K562 (cell line): ENCODE measurements around the gene CXCR5. TPM values are rescaled to one million over a fixed set of nuclear protein-coding genes. Genes with fewer than 3 reads are reported as not detected.

Experiments
- CHD4 ChIP-seq: fragments of 200-600 bp; sonication (generic); IDR thresholded peaks from 3 replicates; pipeline ENCODE4 v1.6.1; 2012; ENCODE audit warnings: low read depth, mild to moderate bottlenecking, mixed read lengths, low read length, inconsistent platforms; ENCODE audit not compliant: insufficient read depth, insufficient replicate concordance, poor library complexity, severe bottlenecking
- E2F1 ChIP-seq: sonication (generic); formaldehyde crosslinking; IDR thresholded peaks from 2 replicates; pipeline ENCODE4 v1.8.1; 2023; ENCODE audit warnings: mild to moderate bottlenecking, missing genetic modification reagents, moderate library complexity
- KLF10 ChIP-seq: fragments of 250-450 bp; sonication (Bioruptor Pico); IDR thresholded peaks from 2 replicates; pipeline ENCODE4 v1.6.1; 2021; ENCODE audit warnings: matching md5 sums
- MAFF ChIP-seq: IDR thresholded peaks from 2 replicates; pipeline ENCODE4 v1.6.1; 2012; ENCODE audit warnings: low read length, improper control_type of control experiment
- MXD1 ChIP-seq: fragments of 250-450 bp; sonication (Bioruptor Pico); IDR thresholded peaks from 2 replicates; pipeline ENCODE4 v1.8.0; 2021; ENCODE audit warnings: borderline replicate concordance, mild to moderate bottlenecking, moderate library complexity; ENCODE audit not compliant: poor library complexity, severe bottlenecking
- NCOR1 ChIP-seq: fragments of 450-650 bp; IDR thresholded peaks from 2 replicates; pipeline ENCODE4 v1.6.1; 2016; ENCODE audit warnings: mild to moderate bottlenecking, moderate library complexity
- NR1H2 ChIP-seq: sonication (generic); formaldehyde crosslinking; IDR thresholded peaks from 2 replicates; pipeline ENCODE4 v1.4.0; 2020; ENCODE audit warnings: mild to moderate bottlenecking, missing genetic modification reagents
- PURB ChIP-seq: sonication (generic); formaldehyde crosslinking; IDR thresholded peaks from 2 replicates; pipeline ENCODE4 v1.9.0; 2021; ENCODE audit warnings: low read depth, mild to moderate bottlenecking, missing genetic modification reagents
- SIX5 ChIP-seq, 2 experiments: IDR thresholded peaks; 2 replicates each; pipeline ENCODE4 v1.6.1; 2011; ENCODE audit warnings: low read length in 2 of 2, borderline replicate concordance in 1 of 2, low read depth in 1 of 2, mild to moderate bottlenecking in 1 of 2, moderate library complexity in 1 of 2; ENCODE audit not compliant: insufficient read depth in 1 of 2
- SOX6 ChIP-seq: fragments of 450-650 bp; IDR thresholded peaks from 2 replicates; pipeline ENCODE4 v1.6.1; 2014; ENCODE audit warnings: mild to moderate bottlenecking
- TCF3 ChIP-seq: sonication (generic); formaldehyde crosslinking; IDR thresholded peaks from 2 replicates; pipeline ENCODE4 v1.4.0; 2020; ENCODE audit warnings: mild to moderate bottlenecking, missing genetic modification reagents
- THRB ChIP-seq: fragments of 450-650 bp; formaldehyde crosslinking; conservative IDR thresholded peaks from 2 replicates; pipeline ENCODE4 v1.4.0; 2022; ENCODE audit warnings: mild to moderate bottlenecking, missing genetic modification characterization
- ZBTB1 ChIP-seq: sonication (generic); formaldehyde crosslinking; IDR thresholded peaks from 2 replicates; pipeline ENCODE4 v1.8.1; 2023; ENCODE audit warnings: missing genetic modification reagents, low read depth, mild to moderate bottlenecking, borderline replicate concordance
- ZFX ChIP-seq: sonication (generic); formaldehyde crosslinking; IDR thresholded peaks from 2 replicates; pipeline ENCODE4 v1.8.0; 2022; ENCODE audit warnings: mild to moderate bottlenecking, missing genetic modification reagents, moderate library complexity
- ZNF347 ChIP-seq: fragments of 450-650 bp; formaldehyde crosslinking; IDR thresholded peaks from 2 replicates; pipeline ENCODE4 v1.4.0; 2020; ENCODE audit warnings: low read depth, mild to moderate bottlenecking, moderate library complexity
- ZNF551 ChIP-seq: fragments of 250-450 bp; sonication (Bioruptor Pico); IDR thresholded peaks from 2 replicates; pipeline ENCODE4 v1.5.0; 2021; ENCODE audit warnings: mild to moderate bottlenecking, moderate library complexity
- ZNF780A ChIP-seq: fragments of 250-450 bp; sonication (Bioruptor Pico); IDR thresholded peaks from 2 replicates; pipeline ENCODE4 v1.5.0; 2021; ENCODE audit warnings: mild to moderate bottlenecking
- polyA plus RNA-seq, 8 experiments: library from polyadenylated mRNA; depleted of rRNA in 4 of 8; stranded (reverse) in 5 of 8; unstranded in 3 of 8; fragments of >200 nt; fragmentation: Nextera tagmentation in 2 of 8; fragmentation: Illumina TruSeq in 1 of 8; extraction: Ambion mirVana in 2 of 8; extraction: Trizol in 1 of 8; gene quantifications; 2 replicates each; pipeline versions ENCODE4 v1.2.1 to v1.2.3, GENCODE V29; 2011 to 2014; ENCODE audit warnings: inconsistent platforms in 1 of 8, missing spikeins in 1 of 8
- total RNA-seq, 7 experiments: library from RNA; depleted of rRNA in 6 of 7; stranded (reverse); fragments of >200 nt in 6 of 7; fragmentation: Illumina TruSeq in 2 of 7; extraction: Trizol in 2 of 7; gene quantifications; 2 replicates each; pipeline versions ENCODE4 v1.2.1 to v1.2.3, GENCODE V29; 2011 to 2021; ENCODE audit warnings: low replicate concordance in 1 of 7
- TF ChIP-seq, protein P1 (sequence below): fragments of 450-650 bp; formaldehyde crosslinking; IDR thresholded peaks from 2 replicates; pipeline ENCODE4 v1.4.0; 2020; ENCODE audit warnings: mild to moderate bottlenecking, moderate library complexity
- TF ChIP-seq, protein P2 (sequence below): fragments of 250-450 bp; sonication (Bioruptor Pico); IDR thresholded peaks from 2 replicates; pipeline ENCODE4 v1.5.0; 2020; ENCODE audit warnings: mild to moderate bottlenecking, borderline replicate concordance
- TF ChIP-seq, protein P3 (sequence below): fragments of 450-650 bp; formaldehyde crosslinking; IDR thresholded peaks from 2 replicates; pipeline ENCODE4 v1.4.0; 2022; ENCODE audit warnings: missing genetic modification characterization

CXCR5 gene
- total and polyA plus RNA-seq, 9 of the 15 experiments (the other 6 are each of a cell fraction or from before 2014, with no cell fraction given): 0.03 to 0.06 TPM; not detected in 7

GRCh38 chr11:118930094-118930712 lies 46.5 kb downstream of the CXCR5 start (continued):
- no peak for TF ChIP-seq MXD1 (CRISPR knock-in tag)
- TF ChIP-seq NCOR1: no peak; the same call in 1 of the 2 replicates
- no peak for TF ChIP-seq SIX5 (IDR thresholded peaks at IDR 0.05; ENCODE audit: borderline replicate concordance in 1 of 2, insufficient read depth in 1 of 2, low read depth in 1 of 2, low read length in 2 of 2)
- 0 out of 2 replicates have a peak, but pooled peaks have one; percentile 19 for TF ChIP-seq THRB (CRISPR knock-in tag)
- TF ChIP-seq, protein P1, sequence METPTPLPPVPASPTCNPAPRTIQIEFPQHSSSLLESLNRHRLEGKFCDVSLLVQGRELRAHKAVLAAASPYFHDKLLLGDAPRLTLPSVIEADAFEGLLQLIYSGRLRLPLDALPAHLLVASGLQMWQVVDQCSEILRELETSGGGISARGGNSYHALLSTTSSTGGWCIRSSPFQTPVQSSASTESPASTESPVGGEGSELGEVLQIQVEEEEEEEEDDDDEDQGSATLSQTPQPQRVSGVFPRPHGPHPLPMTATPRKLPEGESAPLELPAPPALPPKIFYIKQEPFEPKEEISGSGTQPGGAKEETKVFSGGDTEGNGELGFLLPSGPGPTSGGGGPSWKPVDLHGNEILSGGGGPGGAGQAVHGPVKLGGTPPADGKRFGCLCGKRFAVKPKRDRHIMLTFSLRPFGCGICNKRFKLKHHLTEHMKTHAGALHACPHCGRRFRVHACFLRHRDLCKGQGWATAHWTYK (CRISPR knock-in tag): no peak
- TF ChIP-seq ZBTB1 (CRISPR knock-in tag): no peak
- no peak for TF ChIP-seq MAFF
- TF ChIP-seq ZFX (CRISPR knock-in tag): 0 out of 2 replicates have a peak, but pooled peaks have one; percentile 21
- no peak for TF ChIP-seq ZNF347 (CRISPR knock-in tag)
- no peak for TF ChIP-seq PURB (CRISPR knock-in tag)
- TF ChIP-seq ZNF780A (CRISPR knock-in tag): no peak
- TF ChIP-seq NR1H2 (CRISPR knock-in tag): no peak
- TF ChIP-seq ZNF551: no peak
- TF ChIP-seq TCF3 (CRISPR knock-in tag): no peak
- TF ChIP-seq CHD4: no peak
- TF ChIP-seq, protein P2, sequence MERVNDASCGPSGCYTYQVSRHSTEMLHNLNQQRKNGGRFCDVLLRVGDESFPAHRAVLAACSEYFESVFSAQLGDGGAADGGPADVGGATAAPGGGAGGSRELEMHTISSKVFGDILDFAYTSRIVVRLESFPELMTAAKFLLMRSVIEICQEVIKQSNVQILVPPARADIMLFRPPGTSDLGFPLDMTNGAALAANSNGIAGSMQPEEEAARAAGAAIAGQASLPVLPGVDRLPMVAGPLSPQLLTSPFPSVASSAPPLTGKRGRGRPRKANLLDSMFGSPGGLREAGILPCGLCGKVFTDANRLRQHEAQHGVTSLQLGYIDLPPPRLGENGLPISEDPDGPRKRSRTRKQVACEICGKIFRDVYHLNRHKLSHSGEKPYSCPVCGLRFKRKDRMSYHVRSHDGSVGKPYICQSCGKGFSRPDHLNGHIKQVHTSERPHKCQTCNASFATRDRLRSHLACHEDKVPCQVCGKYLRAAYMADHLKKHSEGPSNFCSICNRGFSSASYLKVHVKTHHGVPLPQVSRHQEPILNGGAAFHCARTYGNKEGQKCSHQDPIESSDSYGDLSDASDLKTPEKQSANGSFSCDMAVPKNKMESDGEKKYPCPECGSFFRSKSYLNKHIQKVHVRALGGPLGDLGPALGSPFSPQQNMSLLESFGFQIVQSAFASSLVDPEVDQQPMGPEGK (CRISPR knock-in tag): no peak
- TF ChIP-seq, protein P3, sequence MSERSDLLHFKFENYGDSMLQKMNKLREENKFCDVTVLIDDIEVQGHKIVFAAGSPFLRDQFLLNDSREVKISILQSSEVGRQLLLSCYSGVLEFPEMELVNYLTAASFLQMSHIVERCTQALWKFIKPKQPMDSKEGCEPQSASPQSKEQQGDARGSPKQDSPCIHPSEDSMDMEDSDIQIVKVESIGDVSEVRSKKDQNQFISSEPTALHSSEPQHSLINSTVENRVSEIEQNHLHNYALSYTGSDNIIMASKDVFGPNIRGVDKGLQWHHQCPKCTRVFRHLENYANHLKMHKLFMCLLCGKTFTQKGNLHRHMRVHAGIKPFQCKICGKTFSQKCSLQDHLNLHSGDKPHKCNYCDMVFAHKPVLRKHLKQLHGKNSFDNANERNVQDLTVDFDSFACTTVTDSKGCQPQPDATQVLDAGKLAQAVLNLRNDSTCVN (CRISPR knock-in tag): no peak
- TF ChIP-seq E2F1: no peak
- TF ChIP-seq KLF10: no peak
- TF ChIP-seq SOX6: no peak; the same call in 1 of the 2 replicates
